ENCODE data around the gene ZNF385B. TPM values are rescaled to one million over a fixed set of nuclear protein-coding genes. Genes with fewer than 3 reads are reported as not detected.
"Not testable (repeated sequence)": the region's sequence is repeated elsewhere in the genome, so short reads cannot be mapped to it uniquely, and the experiment has no call there.

ZNF385B gene
- not detected in 2 replicates for total RNA-seq

GRCh38 chr2:179861416-179862067 lies at the start of gene ZNF385B:
TSS of gene ZNF385B (minus strand) at chr2:179861612.
- no peak for DNase-seq (ENCODE audit: extremely low read depth, low read depth, low spot score)

GRCh38 chr2:179910735-179911113 lies 49.3 kb upstream of the ZNF385B start:
- DNase-seq (ENCODE audit: extremely low read depth, low read depth, low spot score) = no peak

GRCh38 chr2:179909845-179910734 lies 48.7 kb upstream of the ZNF385B start:
- DNase-seq (ENCODE audit: extremely low read depth, low read depth, low spot score) = no peak

GRCh38 chr2:179900655-179901054 lies 39.2 kb upstream of the ZNF385B start:
- DNase-seq (ENCODE audit: extremely low read depth, low read depth, low spot score) = no peak

- DNase-seq (ENCODE audit: extremely low read depth, low read depth, low spot score) = no peak
Measured at GRCh38 chr2:179899666-179900065, 38.3 kb upstream of the ZNF385B start.

- DNase-seq (ENCODE audit: extremely low read depth, low read depth, low spot score) = no peak
Measured at GRCh38 chr2:179898873-179899272, 37.5 kb upstream of the ZNF385B start.

GRCh38 chr2:179893616-179894015 lies 32.2 kb upstream of the ZNF385B start:
- DNase-seq (ENCODE audit: extremely low read depth, low read depth, low spot score) = no peak

GRCh38 chr2:179891237-179891636 lies 29.8 kb upstream of the ZNF385B start:
- no peak for DNase-seq (ENCODE audit: extremely low read depth, low read depth, low spot score)

- DNase-seq (ENCODE audit: extremely low read depth, low read depth, low spot score) = no peak
Measured at GRCh38 chr2:179890666-179891065, 29.3 kb upstream of the ZNF385B start.

- DNase-seq (ENCODE audit: extremely low read depth, low read depth, low spot score) = not testable (repeated sequence)
Measured at GRCh38 chr2:179888642-179889041, 27.2 kb upstream of the ZNF385B start.

GRCh38 chr2:179884193-179884592 lies 22.8 kb upstream of the ZNF385B start:
- DNase-seq (ENCODE audit: extremely low read depth, low read depth, low spot score) = no peak

GRCh38 chr2:179882851-179883806 lies 21.7 kb upstream of the ZNF385B start:
- DNase-seq (ENCODE audit: extremely low read depth, low read depth, low spot score) = no peak

- no peak for DNase-seq (ENCODE audit: extremely low read depth, low read depth, low spot score)
Measured at GRCh38 chr2:179877601-179878364, 16.4 kb upstream of the ZNF385B start.

- no peak for DNase-seq (ENCODE audit: extremely low read depth, low read depth, low spot score)
Measured at GRCh38 chr2:179876266-179876665, 14.9 kb upstream of the ZNF385B start.

- DNase-seq (ENCODE audit: extremely low read depth, low read depth, low spot score) = no peak
Measured at GRCh38 chr2:179875864-179876263, 14.5 kb upstream of the ZNF385B start.

- DNase-seq (ENCODE audit: extremely low read depth, low read depth, low spot score) = no peak
Measured at GRCh38 chr2:179862898-179863458, 1.6 kb upstream of the ZNF385B start.

- DNase-seq (ENCODE audit: extremely low read depth, low read depth, low spot score) = no peak
Measured at GRCh38 chr2:179861027-179861415, 391 bp downstream of the ZNF385B start.

- no peak for DNase-seq (ENCODE audit: extremely low read depth, low read depth, low spot score)
Measured at GRCh38 chr2:179860255-179861026, 971 bp downstream of the ZNF385B start.

- DNase-seq (ENCODE audit: extremely low read depth, low read depth, low spot score) = no peak
Measured at GRCh38 chr2:179859523-179859922, 1.9 kb downstream of the ZNF385B start.

All from glomerular endothelial cell (primary cell).